HL-60 (cell line): ENCODE data around the gene ADAMTS15.

ENCODE experiments used
- DNase-seq, 2 experiments: peaks; one replicate each; pipeline ENCODE4 v3.0.0-alpha.2; 2010 to 2020; ENCODE audit warnings: low read depth in 1 of 2, low spot score in 1 of 2
- H3K27ac ChIP-seq: fragments of 250-450 bp; sonication (Bioruptor Pico); replicated peaks from 2 replicates; pipeline ENCODE4 v1.5.1; 2020; ENCODE audit warnings: mild to moderate bottlenecking, moderate library complexity
- H3K27me3 ChIP-seq: fragments of 250-450 bp; sonication (Bioruptor Pico); 2 replicates; pipeline ENCODE4 v1.5.1; 2021; ENCODE audit warnings: mild to moderate bottlenecking, moderate library complexity; ENCODE audit not compliant: insufficient read depth, poor library complexity, severe bottlenecking
- H3K4me3 ChIP-seq: replicated peaks from 2 replicates; pipeline ENCODE4 v1.5.1; 2011; ENCODE audit warnings: mild to moderate bottlenecking, control low read depth, low read length; ENCODE audit not compliant: insufficient read depth
- GABPA ChIP-seq: IDR thresholded peaks from 2 replicates; pipeline ENCODE4 v1.6.1; 2012; ENCODE audit warnings: low read depth
- POLR2AphosphoS5 ChIP-seq: IDR thresholded peaks from 2 replicates; pipeline ENCODE4 v1.6.1; 2012; ENCODE audit warnings: low read depth
- SPI1 ChIP-seq: IDR thresholded peaks from 2 replicates; pipeline ENCODE4 v1.6.1; 2012; ENCODE audit warnings: low read depth, mild to moderate bottlenecking, borderline replicate concordance
- TF ChIP-seq, protein P1 (sequence below): IDR thresholded peaks from one replicate; pipeline ENCODE4 v1.5.1; 2011; ENCODE audit warnings: low read length, control low read depth, inconsistent platforms; ENCODE audit not compliant: insufficient read depth
- TF ChIP-seq, protein P2 (sequence below): IDR thresholded peaks from 2 replicates; pipeline ENCODE4 v1.6.1; 2012; ENCODE audit warnings: low read depth; ENCODE audit not compliant: insufficient replicate concordance

Gene ADAMTS15

GRCh38 chr11:130467116-130467900 is 18.9 kb downstream of the ADAMTS15 start:
- H3K4me3 ChIP-seq = no peak overlapping the region
- peaks cover 2% of the 10 kb centered on the region for H3K27me3 ChIP-seq
- no peak overlapping the region for H3K27ac ChIP-seq
- TF ChIP-seq POLR2AphosphoS5 (no peak), SPI1 (no peak)
- TF ChIP-seq, protein P1, sequence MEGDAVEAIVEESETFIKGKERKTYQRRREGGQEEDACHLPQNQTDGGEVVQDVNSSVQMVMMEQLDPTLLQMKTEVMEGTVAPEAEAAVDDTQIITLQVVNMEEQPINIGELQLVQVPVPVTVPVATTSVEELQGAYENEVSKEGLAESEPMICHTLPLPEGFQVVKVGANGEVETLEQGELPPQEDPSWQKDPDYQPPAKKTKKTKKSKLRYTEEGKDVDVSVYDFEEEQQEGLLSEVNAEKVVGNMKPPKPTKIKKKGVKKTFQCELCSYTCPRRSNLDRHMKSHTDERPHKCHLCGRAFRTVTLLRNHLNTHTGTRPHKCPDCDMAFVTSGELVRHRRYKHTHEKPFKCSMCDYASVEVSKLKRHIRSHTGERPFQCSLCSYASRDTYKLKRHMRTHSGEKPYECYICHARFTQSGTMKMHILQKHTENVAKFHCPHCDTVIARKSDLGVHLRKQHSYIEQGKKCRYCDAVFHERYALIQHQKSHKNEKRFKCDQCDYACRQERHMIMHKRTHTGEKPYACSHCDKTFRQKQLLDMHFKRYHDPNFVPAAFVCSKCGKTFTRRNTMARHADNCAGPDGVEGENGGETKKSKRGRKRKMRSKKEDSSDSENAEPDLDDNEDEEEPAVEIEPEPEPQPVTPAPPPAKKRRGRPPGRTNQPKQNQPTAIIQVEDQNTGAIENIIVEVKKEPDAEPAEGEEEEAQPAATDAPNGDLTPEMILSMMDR = no peak
- no peak for DNase-seq

DNA sequence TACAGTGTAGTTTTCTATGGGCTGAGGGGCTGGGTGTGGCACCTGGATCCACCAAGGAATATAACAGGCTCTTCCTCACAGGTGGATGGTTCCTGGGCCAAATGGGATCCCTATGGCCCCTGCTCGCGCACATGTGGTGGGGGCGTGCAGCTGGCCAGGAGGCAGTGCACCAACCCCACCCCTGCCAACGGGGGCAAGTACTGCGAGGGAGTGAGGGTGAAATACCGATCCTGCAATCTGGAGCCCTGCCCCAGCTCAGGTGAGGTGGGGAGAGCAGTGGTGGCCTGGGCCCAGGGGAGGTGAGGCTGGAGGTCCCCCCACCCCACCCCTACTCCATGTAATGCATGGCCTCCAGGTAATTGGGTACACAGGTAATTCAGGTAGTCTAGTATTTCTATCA is 20.7 kb downstream of the ADAMTS15 start:
- Histone ChIP-seq H3K27me3 (peaks cover 2% of the 10 kb centered on the region), H3K4me3 (no peak overlapping the region), H3K27ac (no peak overlapping the region)
- TF ChIP-seq, protein P2, sequence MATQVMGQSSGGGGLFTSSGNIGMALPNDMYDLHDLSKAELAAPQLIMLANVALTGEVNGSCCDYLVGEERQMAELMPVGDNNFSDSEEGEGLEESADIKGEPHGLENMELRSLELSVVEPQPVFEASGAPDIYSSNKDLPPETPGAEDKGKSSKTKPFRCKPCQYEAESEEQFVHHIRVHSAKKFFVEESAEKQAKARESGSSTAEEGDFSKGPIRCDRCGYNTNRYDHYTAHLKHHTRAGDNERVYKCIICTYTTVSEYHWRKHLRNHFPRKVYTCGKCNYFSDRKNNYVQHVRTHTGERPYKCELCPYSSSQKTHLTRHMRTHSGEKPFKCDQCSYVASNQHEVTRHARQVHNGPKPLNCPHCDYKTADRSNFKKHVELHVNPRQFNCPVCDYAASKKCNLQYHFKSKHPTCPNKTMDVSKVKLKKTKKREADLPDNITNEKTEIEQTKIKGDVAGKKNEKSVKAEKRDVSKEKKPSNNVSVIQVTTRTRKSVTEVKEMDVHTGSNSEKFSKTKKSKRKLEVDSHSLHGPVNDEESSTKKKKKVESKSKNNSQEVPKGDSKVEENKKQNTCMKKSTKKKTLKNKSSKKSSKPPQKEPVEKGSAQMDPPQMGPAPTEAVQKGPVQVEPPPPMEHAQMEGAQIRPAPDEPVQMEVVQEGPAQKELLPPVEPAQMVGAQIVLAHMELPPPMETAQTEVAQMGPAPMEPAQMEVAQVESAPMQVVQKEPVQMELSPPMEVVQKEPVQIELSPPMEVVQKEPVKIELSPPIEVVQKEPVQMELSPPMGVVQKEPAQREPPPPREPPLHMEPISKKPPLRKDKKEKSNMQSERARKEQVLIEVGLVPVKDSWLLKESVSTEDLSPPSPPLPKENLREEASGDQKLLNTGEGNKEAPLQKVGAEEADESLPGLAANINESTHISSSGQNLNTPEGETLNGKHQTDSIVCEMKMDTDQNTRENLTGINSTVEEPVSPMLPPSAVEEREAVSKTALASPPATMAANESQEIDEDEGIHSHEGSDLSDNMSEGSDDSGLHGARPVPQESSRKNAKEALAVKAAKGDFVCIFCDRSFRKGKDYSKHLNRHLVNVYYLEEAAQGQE = no peak
- TF ChIP-seq GABPA = no peak
- DNase-seq = no peak

DNA sequence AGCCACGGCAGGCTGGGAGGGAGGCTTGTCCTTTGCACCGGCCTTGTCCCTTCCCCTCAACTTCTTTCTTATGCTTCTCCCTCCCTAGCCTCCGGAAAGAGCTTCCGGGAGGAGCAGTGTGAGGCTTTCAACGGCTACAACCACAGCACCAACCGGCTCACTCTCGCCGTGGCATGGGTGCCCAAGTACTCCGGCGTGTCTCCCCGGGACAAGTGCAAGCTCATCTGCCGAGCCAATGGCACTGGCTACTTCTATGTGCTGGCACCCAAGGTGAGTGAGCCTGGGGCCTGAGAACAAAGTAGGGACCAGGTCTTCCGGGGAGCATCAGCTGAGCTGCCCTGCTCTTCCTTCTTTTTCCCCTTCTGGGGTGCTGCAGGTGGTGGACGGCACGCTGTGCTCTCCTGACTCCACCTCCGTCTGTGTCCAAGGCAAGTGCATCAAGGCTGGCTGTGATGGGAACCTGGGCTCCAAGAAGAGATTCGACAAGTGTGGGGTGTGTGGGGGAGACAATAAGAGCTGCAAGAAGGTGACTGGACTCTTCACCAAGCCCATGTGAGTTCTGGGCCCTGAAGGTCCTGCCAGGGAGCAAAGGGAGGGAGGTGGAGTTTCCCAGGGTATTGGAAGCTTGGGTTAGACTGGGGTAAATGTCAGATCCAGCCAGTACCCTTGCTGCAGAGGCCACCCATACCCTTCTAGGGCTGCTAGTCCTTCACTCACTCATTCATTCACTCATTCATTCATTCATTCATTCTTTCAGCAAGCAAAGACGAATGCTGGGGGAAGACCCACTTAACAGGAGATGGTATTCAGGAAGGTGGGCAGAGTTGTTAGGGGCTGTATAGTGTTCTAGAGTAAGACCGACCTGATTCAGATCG is 22.6 kb downstream of the ADAMTS15 start:
- Histone ChIP-seq H3K4me3 (no peak overlapping the region), H3K27ac (no peak overlapping the region), H3K27me3 (no peaks in the 10 kb centered on the region)
- no peak for TF ChIP-seq SPI1
- TF ChIP-seq POLR2AphosphoS5 = no peak
- TF ChIP-seq, protein P1 = no peak
- TF ChIP-seq, protein P2 = no peak
- TF ChIP-seq GABPA = no peak
- DNase-seq = no peak

DNA sequence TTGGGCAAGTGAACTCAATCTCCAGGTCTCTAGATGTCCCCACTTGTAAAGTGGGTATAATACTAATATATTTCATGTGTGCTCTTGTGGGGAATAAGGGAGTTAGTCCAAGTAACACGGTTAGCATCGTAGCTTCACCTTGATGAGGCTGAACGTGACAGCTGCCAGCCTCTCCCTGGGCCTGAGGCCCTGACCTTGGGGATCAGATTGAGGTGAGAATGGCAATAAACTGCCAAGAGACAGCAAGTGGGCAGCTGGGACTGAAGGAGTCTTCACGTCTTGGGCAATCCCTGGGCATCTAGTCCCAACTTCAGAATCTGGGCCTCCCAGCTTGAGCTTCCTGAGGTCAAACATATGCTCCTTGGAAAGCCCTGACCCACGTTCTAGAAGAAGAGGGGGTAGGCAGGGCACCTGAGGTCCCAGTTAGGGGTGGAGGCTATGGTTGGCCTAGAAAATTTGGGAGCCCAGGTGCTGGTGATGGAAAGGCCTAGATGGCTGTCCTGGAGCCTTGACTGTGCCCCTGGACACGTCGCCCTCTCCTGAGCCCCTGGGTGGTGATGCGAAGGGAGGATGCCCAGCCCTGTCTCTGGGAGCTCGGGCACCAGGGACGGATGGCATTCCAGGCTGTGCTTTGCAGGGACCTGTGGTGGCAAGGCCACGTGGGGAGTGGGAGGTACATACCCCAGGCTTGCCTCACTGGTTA is 23.4 kb downstream of the ADAMTS15 start:
- H3K27ac ChIP-seq = no peak overlapping the region
- no peak overlapping the region for H3K4me3 ChIP-seq
- no peaks in the 10 kb centered on the region for H3K27me3 ChIP-seq
- no peak for TF ChIP-seq GABPA
- TF ChIP-seq SPI1 = no peak
- TF ChIP-seq, protein P2 = no peak
- no peak for TF ChIP-seq POLR2AphosphoS5
- TF ChIP-seq, protein P1 = no peak
- no peak for DNase-seq
